Activated CD4-positive, alpha-beta T cell treated with anti-CD3 and anti-CD28 coated beads, Interleukin-2, amount 50 U/mL, for 24 hours (primary cell): ENCODE results near the gene ANKRD27.
"Not testable (repeated sequence)": the region's sequence is repeated elsewhere in the genome, so short reads cannot be mapped to it uniquely, and the experiment has no call there.

Experiments used
- DNase-seq, 2 donors: peaks; one replicate each; pipeline ENCODE4 v3.0.0-alpha.2; 2020; ENCODE audit warnings: low read depth in 1 of 2, low spot score in 1 of 2

ANKRD27 gene

DNA sequence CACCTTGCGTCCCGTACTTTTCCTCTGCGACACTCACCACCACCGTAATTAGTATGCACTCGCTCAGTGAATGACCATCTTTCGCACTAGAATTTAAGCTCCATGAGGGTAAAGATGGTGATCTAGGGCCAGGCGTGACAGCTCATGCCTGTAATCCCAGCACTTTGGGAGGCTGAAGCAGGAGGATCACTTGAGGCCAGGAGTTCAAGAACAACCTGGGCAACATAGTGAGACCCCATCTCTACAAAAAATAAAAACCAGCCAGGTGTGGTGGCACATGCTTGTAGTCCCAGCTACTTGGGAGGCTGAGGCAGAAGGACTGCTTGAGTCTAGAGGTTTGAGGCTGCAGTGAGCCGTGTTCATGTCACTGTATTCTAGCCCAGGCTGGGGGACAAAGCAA is 18.6 kb downstream of the ANKRD27 start:
- not testable (repeated sequence) for DNase-seq

DNA sequence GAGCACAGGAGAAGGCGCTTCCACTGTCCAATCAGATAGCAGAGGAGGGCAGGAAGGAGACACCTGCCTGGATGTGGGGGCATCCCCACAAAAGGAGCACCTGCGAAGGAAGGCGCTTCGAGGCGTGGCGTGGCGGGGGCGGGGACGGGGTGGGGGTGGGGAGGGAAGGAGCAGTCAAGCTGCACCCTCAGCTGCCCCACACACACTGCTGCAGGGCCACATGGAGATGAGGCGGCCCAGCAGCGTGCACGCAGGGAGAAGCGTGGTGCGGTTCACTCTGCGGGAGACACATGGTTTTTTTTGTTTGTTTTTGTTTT is 21.4 kb downstream of the ANKRD27 start:
- DNase-seq = no peak

DNA sequence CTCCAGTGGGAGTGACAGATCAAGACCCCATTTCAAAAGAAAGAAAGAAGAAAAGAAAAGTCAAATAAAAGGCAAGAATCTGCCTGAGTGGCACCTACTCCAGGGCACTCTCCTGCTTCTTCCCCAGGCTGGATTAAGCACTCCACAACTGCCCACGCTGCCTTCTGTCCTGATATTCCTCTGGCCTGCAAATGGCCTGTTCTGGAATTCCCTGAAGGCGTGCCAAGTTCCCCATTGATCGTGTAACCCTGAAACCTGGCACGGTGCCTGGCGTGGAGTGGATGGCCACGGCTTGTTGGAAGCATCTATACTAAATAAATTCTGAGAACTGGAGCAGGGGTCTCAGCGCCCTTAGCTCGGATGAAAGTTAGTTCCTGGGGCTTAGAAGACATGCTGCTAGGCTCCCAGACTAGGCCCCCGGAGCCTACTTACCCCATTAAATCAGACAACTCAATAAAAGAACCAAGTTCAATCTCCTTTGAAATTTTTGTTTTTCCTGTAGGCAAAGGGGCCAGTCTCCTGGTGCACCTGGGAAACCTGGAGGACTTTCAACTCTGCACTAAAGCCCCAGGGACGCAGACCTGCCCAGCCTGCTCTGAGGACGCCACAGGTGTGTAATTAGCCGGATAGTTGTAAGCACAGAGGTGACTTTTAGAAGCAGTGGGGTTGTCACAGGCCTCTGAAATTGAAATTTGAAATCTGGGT is 21.9 kb downstream of the ANKRD27 start:
- no peak for DNase-seq

DNA sequence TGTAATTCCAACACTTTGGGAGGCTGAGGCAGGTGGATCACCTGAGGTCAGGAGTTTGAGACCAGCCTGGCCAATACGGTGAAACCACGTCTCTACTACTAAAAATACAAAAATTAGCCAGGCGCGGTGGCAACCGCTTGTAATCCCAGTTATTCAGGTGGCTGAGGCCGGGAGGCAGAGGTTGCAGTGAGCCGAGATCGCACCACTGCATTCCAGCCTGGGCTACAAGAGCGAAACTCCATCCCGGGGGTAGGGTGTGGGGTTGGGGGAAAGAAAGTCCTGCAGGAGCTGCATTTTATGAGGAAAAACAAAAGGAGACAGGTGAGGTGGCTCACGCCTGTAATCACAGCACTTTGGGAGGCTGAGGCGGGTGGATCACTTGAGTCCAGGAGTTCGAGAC is 22.6 kb downstream of the ANKRD27 start:
- not testable (repeated sequence) for DNase-seq

DNA sequence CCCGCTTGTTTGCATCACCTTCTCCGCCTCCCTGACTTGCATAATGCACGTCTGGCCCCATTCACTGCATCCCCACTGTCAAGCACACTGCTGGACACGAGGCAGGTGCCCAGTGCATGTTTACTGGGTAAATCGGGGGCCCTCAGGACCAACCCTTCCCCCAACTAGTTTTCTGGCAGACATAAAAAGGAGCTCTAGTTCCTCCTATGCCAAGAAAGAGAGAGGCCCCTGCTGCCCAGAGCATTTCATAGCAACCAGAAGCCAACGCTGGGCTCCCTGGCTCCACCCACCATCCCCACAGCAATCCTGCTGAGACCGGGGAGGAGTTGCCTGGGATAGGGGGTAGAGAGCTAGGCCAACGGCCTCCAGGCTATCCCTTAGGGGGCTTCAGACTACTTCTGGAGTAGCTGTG is 23.2 kb downstream of the ANKRD27 start:
- DNase-seq = no peak

DNA sequence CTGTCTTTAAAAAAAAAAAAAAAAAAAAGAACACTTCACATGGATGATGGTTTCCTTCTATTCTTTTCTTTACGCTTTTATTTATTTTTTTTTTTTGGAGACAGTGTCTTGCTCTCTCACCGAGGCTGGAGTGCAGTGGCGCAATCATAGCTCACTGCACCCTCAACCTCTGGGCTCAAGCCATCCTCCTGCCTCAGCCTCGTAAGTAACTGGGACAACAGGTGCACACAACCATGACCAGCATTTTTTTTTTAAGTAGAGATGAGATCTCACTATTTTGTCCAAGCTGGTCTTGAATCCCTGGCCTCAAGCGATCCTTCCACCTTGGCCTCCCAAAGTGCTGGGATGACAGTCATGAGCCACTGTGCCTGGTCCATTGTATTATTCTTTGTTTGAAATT is 24.3 kb downstream of the ANKRD27 start:
- DNase-seq = no peak

DNA sequence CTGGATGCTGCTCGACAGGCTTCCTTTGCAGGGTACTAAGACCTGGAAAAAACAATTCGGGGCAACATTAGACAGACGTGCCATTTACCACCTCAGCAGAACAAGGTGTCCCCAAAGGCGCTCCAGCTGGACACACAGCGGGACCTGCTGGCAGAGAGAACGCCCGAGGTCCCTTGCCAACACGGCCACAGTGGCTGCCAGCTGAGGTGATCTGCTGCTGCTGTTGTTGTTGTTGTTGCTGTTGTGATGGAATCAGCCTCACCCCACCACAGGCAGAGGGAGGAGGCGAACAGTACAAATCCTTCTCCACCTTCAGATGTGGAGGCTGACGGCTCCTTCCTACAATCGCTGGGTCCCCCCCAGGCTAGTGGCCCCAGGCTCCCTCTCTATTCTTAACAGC is 25.2 kb downstream of the ANKRD27 start:
- DNase-seq = no peak

DNA sequence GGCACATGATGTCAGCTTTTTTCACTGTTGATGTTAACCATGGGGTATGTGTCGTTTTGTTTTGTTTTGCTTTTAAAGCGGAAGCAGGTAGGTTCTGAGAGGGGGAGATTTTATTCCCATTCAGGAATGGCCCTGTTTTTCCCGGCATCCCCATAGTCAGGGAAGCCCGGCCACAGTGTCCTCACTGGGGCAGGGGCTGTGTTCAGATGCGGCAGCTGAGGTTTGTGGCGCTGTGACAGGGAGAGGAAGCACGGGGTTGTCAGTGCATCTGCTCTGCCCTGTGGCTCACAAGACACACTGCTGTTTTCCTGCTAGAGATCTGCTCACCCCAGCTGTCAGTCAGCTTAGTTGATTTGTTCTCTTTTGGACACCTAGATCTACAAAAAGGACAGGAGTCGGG is 27.6 kb downstream of the ANKRD27 start:
- no peak for DNase-seq

DNA sequence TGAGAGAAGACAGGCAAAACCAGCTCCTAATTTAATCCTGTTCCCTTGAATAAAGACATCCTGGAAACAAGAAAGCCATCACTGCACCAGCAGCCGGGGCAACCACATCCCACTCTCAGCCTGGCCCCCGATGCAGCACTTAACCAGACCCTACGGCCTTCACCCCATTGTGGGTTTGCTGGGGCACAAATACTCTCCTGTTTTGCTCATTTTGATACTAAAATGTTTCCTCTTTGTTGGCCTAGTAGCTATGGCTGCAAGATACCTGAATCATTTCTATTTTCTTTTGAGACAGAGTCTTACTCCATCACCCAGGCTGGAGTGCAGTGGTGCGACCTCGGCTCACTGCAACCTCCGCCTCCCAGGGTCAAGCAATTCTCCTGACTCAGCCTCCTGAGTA is 28.4 kb downstream of the ANKRD27 start:
- DNase-seq = no peak

DNA sequence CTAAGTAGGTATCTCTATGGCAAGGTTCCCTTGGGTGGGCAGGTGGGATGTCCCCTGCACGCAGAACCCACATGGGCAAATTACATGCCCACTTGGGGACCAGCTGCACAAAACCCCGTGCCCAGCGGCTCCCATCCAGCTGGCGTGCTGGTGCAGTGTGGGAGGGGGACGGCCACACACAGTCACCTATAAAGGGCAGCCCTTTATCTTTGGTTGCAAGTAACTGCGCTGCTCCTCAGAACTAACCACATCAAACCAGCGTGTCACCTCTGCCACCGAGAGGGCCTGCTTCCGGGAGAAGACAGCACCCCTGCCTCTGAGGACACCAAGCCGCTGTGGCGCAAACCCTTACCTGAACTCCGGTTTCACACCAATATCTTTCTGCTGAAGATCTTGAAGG is 32.2 kb downstream of the ANKRD27 start:
- peak; percentile 9 to 49 for DNase-seq

DNA sequence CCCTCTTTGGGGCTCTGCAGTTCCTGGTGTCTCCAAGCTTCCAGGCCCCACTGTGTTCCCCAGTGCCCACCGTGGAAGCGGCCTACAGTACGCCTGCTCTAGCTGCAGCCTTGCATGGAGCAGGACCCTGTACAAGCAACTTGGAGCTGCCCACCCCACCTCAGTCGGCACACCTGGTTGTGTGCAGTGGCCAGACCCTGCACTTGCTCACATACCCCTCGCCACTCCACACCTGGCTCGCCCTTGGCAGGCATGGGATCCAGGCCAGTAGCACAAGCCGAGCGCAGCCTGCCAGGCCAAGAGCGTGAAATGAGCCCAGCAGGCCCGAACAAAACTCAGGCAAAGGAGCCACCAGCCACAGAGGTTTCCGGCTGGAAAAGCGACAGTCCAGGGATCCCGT is 36.4 kb downstream of the ANKRD27 start:
- no peak for DNase-seq

DNA sequence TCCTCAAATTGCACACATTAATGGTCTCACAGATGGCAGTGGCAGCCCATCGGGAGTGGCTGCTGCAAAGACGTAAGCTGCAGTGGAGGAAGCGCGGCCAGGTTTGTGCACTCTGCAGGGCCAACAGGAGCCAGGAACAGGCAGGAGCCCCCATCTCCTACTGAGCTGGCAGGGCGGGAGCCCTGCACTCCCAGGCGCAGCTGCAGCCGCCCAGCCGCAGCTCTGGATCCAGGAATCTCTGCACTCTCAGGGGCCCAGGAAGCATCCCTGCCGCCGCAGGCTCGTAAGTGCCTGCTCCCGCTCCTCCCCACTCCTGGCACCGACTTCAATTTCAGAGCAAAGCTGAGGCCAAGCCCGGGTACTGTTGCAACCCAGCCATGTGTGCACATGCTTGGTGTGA is 37.5 kb downstream of the ANKRD27 start:
- DNase-seq = no peak

DNA sequence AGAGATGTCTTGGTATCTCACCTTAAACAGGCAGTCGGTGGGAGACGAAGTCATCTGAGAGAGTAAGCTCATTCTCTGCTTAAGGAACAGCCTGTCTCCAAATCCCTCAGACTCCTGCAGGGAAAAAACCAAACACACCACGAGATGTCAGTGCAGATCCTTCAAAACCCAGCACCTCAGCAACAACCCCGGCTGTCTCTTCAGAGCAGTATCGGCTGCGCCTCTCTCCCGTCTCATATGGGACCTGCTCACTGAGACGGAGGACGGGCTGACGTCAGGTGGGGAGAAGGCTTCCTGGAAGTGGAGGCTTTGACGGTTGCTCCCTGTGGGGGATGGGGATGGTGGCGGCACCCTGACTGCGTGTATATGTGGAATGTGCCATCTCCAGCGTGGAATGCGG is 43.6 kb downstream of the ANKRD27 start:
- no peak for DNase-seq

DNA sequence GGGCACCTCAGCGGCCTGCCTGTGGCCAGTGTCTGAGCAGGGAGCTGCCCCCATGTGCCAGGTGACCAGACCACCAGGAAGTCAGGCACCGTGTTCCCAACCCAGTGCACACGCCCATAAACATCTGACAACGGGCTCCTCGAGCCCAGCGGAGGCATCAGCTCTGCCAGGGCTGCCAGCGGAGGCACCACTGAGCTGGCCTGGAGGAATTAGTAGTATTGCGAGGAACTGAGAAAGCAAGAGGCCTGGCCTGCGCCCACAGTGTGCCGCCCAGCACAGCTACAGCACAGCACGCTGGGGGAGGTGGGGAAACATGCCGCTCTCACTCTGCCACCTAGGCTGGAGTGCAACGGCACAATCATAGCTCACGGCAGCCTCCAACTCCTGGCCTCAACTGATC is 44.6 kb downstream of the ANKRD27 start:
- DNase-seq = no peak

DNA sequence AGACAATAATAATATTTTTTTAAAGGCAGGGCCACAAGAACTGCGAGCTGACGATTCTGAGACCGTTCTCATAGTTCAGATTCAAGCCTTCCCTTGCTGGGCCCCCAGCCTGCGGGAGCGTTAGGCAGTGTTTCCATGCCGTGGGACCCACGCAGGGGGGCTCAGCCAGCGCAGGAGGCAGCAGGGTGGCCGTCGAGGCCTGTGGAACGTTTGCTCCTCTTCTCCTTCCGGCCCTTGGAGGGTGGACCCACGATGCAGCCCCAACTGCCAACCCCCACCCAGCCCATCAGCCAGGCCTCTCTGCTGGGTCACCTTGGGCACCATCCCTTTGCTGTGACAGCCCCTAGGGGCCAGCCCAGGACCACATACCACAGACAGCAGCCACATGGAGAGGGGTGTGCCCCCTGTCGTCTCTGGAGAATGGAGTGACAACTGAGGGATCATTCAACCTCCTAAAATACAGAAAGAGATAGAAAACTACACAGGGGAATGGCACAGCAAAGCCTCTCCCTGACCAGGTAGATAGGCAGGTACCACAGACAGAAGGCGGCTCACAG is 47.2 kb downstream of the ANKRD27 start:
- no peak for DNase-seq

DNA sequence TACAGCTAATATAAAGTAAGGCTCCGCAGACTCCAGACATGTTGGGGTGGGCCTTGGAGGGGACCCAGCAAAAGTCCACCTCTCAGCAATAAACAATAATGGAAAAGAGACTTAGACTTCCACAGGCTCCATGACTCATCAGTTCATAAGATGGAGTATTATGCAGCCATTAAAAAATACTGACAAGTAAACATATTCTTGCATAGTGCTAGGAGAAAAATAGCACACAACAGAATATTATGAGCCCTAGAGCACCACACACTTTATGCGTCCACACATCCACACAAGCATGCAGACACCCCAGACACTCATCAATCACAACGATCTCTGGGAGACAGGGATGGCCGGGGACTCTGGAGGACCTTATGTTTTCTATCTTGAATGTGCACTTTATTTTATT is 48.0 kb downstream of the ANKRD27 start:
- no peak for DNase-seq

DNA sequence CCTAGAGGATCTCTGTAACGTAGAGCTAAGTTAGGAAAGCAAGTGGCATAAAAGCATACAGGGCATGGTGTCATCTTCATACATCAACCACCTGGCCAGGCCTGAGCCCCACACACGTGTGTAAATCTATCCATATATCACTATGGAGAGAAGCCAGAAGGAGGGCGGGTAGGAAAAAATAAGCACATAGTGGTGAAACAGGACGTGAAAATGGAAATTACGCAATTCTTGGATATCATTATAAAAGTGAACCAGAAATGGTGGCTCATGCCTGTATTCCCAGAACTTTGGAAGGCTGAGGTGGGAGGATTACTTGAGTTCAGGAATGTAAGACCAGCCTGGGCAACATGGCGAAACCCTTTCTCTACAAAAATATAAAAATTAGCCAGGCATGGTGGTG is 50.6 kb downstream of the ANKRD27 start:
- DNase-seq = no peak

DNA sequence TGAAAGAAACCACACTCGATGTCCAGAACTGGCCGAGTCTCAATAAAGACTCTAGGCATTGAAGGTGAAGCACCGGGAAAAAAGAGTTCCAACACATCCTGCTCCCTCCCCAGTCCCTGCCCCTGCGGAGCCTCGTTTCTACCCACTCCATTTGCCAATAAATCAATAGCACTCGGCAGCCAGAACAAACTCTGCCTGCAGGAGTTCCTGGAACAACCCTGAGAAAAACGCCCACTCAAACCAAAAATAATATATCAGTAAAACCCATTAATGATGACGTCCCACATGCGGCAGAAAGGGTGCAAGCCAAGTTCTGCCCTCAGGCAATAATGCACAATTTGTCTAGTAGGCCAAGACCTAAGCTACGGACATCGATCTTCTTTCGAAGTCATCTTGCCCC is 53.0 kb downstream of the ANKRD27 start:
- no peak for DNase-seq

DNA sequence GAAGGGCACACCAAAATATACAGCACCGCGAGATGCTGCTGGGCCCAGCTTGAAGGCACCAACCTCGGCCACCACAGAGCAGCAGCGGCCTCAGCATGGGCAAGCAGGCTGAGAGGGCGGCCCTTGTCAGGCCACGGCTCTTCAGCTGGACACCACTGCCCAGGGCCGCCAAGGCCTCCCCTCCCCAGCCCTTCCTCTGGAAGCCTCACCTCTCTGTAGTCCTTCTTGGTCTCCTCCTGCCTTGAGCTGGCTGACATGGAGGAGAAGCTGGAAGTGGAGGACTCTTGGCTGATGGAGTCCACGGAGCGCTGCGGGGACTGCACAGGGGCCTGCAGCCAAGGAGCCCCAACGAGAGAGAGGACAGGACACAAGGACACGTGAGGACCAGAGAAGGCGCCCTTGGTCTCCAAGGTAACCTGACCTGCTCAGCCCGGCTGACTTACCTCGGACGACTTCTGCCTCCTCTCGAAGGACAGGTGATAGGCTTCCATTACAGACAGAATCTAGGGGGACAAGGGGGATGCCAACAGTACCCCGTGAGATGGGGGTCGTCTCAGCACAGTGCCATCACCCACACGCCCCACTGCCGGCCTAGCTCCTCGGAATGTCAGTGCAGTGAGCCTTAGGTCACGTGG is 55.8 kb downstream of the ANKRD27 start:
- no peak for DNase-seq

DNA sequence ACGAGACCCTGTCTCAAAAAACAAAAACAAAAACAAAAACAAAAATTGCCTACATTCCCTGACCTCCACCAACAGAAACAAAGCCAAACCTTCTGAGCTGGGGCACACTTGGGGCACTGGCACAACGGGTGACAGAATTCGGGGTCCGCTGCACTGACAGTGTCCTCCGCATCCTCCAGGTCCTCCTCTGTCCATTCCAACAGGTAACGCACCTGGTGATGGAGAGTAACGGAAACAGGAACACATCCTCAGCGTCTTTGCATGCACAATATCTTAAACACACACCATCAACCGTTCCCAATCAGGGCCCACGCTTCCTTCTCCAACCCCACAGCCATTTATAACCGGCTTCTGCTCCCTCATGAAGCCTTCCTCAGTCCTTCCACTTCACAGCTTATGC is 59.4 kb downstream of the ANKRD27 start:
- DNase-seq = no peak

DNA sequence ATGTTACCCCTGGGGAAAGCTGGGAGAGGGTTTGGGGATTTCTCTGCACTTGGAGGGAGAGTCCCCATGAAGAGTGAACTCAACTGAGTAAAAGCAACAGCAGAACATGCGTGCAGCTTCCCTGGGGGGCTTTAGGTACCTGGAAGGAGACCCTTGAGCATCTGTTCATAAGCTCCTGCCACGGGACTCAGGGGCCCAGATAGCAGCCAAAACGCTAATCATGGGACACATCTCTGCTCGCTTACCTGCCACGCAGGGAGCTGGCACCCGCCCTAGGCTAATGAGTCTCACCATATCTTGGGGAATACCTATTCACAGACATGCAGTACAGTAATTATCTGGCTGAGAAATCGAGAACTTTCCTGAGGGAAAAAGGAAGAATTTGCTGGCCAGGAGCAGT is 60.1 kb downstream of the ANKRD27 start:
- DNase-seq = no peak

DNA sequence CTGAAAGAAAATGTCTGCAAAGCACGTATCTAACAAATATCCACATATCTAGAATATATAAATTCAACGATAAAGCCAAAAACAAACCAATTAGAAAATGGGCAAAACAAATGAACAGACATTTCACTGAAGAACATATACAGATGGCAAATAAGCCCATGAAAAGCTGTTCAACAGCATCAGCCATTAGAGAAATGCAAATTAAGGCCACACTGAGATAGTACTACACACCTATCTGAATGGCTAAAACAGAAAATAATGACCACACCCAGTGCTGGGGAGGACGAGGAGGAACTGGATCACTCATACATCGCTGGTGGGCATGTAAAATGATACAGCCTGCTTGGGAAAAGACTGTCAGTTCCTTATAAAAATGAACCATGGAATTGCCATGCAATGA is 62.0 kb downstream of the ANKRD27 start:
- DNase-seq = no peak

DNA sequence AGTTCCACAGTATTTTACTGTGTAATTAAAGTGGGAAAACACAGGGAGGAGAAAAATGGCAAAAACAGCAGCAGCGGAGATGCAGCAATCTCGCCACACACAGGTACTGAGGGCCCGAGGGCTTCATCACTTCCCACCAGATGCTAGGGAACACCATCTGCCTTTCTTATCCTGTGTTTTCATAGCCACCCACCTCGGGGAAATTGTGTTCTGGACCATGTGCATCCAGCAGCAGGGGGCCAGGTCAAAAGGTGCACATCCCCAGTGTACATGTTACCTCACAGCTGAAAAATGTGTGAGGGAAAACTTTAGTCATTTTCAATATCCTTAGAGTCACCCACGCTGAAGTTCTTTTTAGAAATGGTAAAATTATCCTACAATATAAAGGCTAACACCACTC is 63.8 kb downstream of the ANKRD27 start:
- DNase-seq = no peak
